ENCODE results near the gene SALL4.

GRCh38 chr20:51757226-51757625 lies 45.1 kb downstream of the SALL4 start:
- no peak for TF ChIP-seq ISL1 (CRISPR knock-in tag; IDR thresholded peaks at IDR 0.05)
- no peak for TF ChIP-seq BACH2 (CRISPR knock-in tag; IDR thresholded peaks at IDR 0.05; ENCODE audit: borderline replicate concordance)
- TF ChIP-seq ZNF565 (CRISPR knock-in tag; conservative IDR thresholded peaks at IDR 0.05; ENCODE audit: low read depth) = no peak
- no peak for TF ChIP-seq ZFP30 (CRISPR knock-in tag; IDR thresholded peaks at IDR 0.05)
- no peak for TF ChIP-seq PATZ1 (CRISPR knock-in tag; IDR thresholded peaks at IDR 0.05; ENCODE audit: borderline replicate concordance)
- no peak for TF ChIP-seq TSHZ2 (CRISPR knock-in tag; IDR thresholded peaks at IDR 0.05)
- no peak for TF ChIP-seq ZNF8 (CRISPR knock-in tag; IDR thresholded peaks at IDR 0.05)
- TF ChIP-seq ZFP3 (CRISPR knock-in tag; IDR thresholded peaks at IDR 0.05) = no peak
- no peak for TF ChIP-seq ARNTL (CRISPR knock-in tag; IDR thresholded peaks at IDR 0.05; ENCODE audit: borderline replicate concordance, low read depth)
- TF ChIP-seq CSRNP3 (CRISPR knock-in tag; IDR thresholded peaks at IDR 0.05) = no peak
- no peak for TF ChIP-seq ZNF70 (CRISPR knock-in tag; IDR thresholded peaks at IDR 0.05)
- TF ChIP-seq TCF4 (CRISPR knock-in tag; IDR thresholded peaks at IDR 0.05; ENCODE audit: borderline replicate concordance) = no peak

Data from SK-N-SH treated with all-trans-retinoic acid at 6 μM for 48 hours (cell line).